Liver (tissue), 9 donors: ENCODE measurements around the gene CELSR1. TPM values are rescaled to one million over a fixed set of nuclear protein-coding genes. Genes with fewer than 3 reads are reported as not detected.

Source experiments
- DNase-seq: peaks from one replicate; pipeline ENCODE4 v3.0.0-alpha.2; 2017; ENCODE audit warnings: low spot score
- H3K27ac ChIP-seq, 2 donors: one replicate each; pipeline ENCODE4 v1.7.0; 2013; ENCODE audit warnings: inconsistent platforms in 2 of 2, low read length in 2 of 2, control low read depth in 1 of 2, low read depth in 1 of 2, mild to moderate bottlenecking in 1 of 2
- H3K27me3 ChIP-seq, 4 donors: one replicate each; pipeline versions ENCODE4 v1.6.1 to v1.7.0; 2013; ENCODE audit warnings: low read length in 3 of 4, inconsistent platforms in 1 of 4, mild to moderate bottlenecking in 1 of 4, moderate library complexity in 1 of 4; ENCODE audit not compliant: control insufficient read depth in 4 of 4, insufficient read depth in 4 of 4
- H3K36me3 ChIP-seq, 4 donors: one replicate each; pipeline versions ENCODE4 v1.6.1 to v1.7.0; 2013; ENCODE audit warnings: low read length in 3 of 4, mild to moderate bottlenecking in 3 of 4, low read depth in 1 of 4, moderate library complexity in 1 of 4; ENCODE audit not compliant: control insufficient read depth in 4 of 4, insufficient read depth in 3 of 4
- H3K4me1 ChIP-seq, 4 donors: one replicate each; pipeline versions ENCODE4 v1.6.1 to v1.7.0; 2013; ENCODE audit warnings: low read length in 3 of 4, mild to moderate bottlenecking in 3 of 4, moderate library complexity in 1 of 4; ENCODE audit not compliant: control insufficient read depth in 4 of 4, insufficient read depth in 4 of 4
- H3K4me3 ChIP-seq, 3 donors: one replicate each; pipeline versions ENCODE4 v1.6.1 to v1.7.0; 2013; ENCODE audit warnings: low read length in 3 of 3, control low read depth in 1 of 3, low read depth in 1 of 3, mild to moderate bottlenecking in 1 of 3
- H3K9ac ChIP-seq, 2 donors: one replicate each; pipeline ENCODE4 v1.7.0; 2013; ENCODE audit warnings: low read length in 2 of 2, mild to moderate bottlenecking in 2 of 2, moderate library complexity in 2 of 2, control low read depth in 1 of 2, low read depth in 1 of 2
- H3K9me3 ChIP-seq, 4 donors: one replicate each; pipeline versions ENCODE4 v1.6.1 to v1.7.0; 2013; ENCODE audit warnings: low read length in 3 of 4; ENCODE audit not compliant: control insufficient read depth in 4 of 4
- ATF3 ChIP-seq: IDR thresholded peaks from 2 replicates; pipeline ENCODE4 v1.6.1; 2016; ENCODE audit warnings: antibody characterized with exemption
- CTCF ChIP-seq: fragments of 150-350 bp; IDR thresholded peaks from 2 replicates; pipeline ENCODE4 v1.5.1; 2017; ENCODE audit warnings: improper control_type of control experiment, low read depth, low read length; ENCODE audit not compliant: missing input control
- EGR1 ChIP-seq, 2 donors: IDR thresholded peaks; 2 replicates each; pipeline ENCODE4 v1.6.1; 2016 to 2018; ENCODE audit warnings: antibody characterized with exemption in 2 of 2, low read depth in 2 of 2
- FOXA1 ChIP-seq: IDR thresholded peaks from 2 replicates; pipeline ENCODE4 v1.6.1; 2016; ENCODE audit warnings: antibody characterized with exemption
- FOXA2 ChIP-seq: IDR thresholded peaks from 2 replicates; pipeline ENCODE4 v1.6.1; 2016; ENCODE audit warnings: antibody characterized with exemption
- GABPA ChIP-seq, 2 donors: IDR thresholded peaks in 1 of 2; conservative IDR thresholded peaks in 1 of 2; 2 replicates each; pipeline ENCODE4 v1.6.1; 2016; ENCODE audit warnings: antibody characterized with exemption in 2 of 2, mild to moderate bottlenecking in 1 of 2, moderate library complexity in 1 of 2
- HNF4A ChIP-seq, 2 donors: conservative IDR thresholded peaks; 2 replicates each; pipeline ENCODE4 v1.6.1; 2016; ENCODE audit warnings: antibody characterized with exemption in 2 of 2, mild to moderate bottlenecking in 2 of 2
- HNF4G ChIP-seq: IDR thresholded peaks from 2 replicates; pipeline ENCODE4 v1.6.1; 2016; ENCODE audit warnings: antibody characterized with exemption
- JUND ChIP-seq, 2 donors: IDR thresholded peaks; 2 replicates each; pipeline ENCODE4 v1.6.1; 2016; ENCODE audit warnings: antibody characterized with exemption in 2 of 2
- MAX ChIP-seq: IDR thresholded peaks from 2 replicates; pipeline ENCODE4 v1.6.1; 2016; ENCODE audit warnings: antibody characterized with exemption
- RAD21 ChIP-seq, 2 donors: IDR thresholded peaks; 2 replicates each; pipeline ENCODE4 v1.6.1; 2016; ENCODE audit warnings: antibody characterized with exemption in 2 of 2, mild to moderate bottlenecking in 2 of 2
- REST ChIP-seq: IDR thresholded peaks from 2 replicates; pipeline ENCODE4 v1.6.1; 2016; ENCODE audit warnings: antibody characterized with exemption, mild to moderate bottlenecking
- RXRA ChIP-seq, 2 donors: IDR thresholded peaks; 2 replicates each; pipeline ENCODE4 v1.6.1; 2017 to 2018; ENCODE audit warnings: antibody characterized with exemption in 2 of 2, mild to moderate bottlenecking in 1 of 2
- SP1 ChIP-seq: IDR thresholded peaks from 2 replicates; pipeline ENCODE4 v1.6.1; 2018; ENCODE audit warnings: antibody characterized with exemption, mild to moderate bottlenecking
- TAF1 ChIP-seq: conservative IDR thresholded peaks from 2 replicates; pipeline ENCODE4 v1.6.1; 2016; ENCODE audit warnings: antibody characterized with exemption, mild to moderate bottlenecking
- YY1 ChIP-seq: IDR thresholded peaks from 2 replicates; pipeline ENCODE4 v1.6.1; 2016; ENCODE audit warnings: antibody characterized with exemption, mild to moderate bottlenecking
- ZBTB33 ChIP-seq: IDR thresholded peaks from 2 replicates; pipeline ENCODE4 v1.6.1; 2016; ENCODE audit warnings: antibody characterized with exemption
- WGBS: extraction: QIAGEN DNeasy Blood & Tissue Kit; methylation state at CpG from one replicate; pipeline ENCODE4 v1.1.7; 2013; 5-methylcytosine and 5-hydroxymethylcytosine counted together
- polyA plus RNA-seq, 2 donors: library from polyadenylated mRNA; stranded (reverse) in 1 of 2; unstranded in 1 of 2; fragments of 200-250 nt in 1 of 2; fragments of >200 nt in 1 of 2; fragmentation: Nextera tagmentation in 1 of 2; extraction: Ambion mirVana in 1 of 2; gene quantifications; one replicate each; pipeline versions ENCODE4 v1.2.1 to v1.2.3, GENCODE V29; 2013 to 2015
- total RNA-seq, 2 donors: library from RNA; depleted of rRNA; stranded (reverse); fragments of >200 nt; gene quantifications; one replicate each; pipeline ENCODE4 v1.2.3, GENCODE V29; 2014
- donor health status: healthy.
- donor health status: healthy.
- donor health status: healthy.
- donor health status: healthy.
- donor health status: healthy.

CELSR1 gene
- total and polyA plus RNA-seq, 4 donors, result 0.37 to 1.6 (median 1.3) TPM

- Histone ChIP-seq H3K27me3 (no peaks in the 10 kb centered on the region), H3K27ac (no peak overlapping the region), H3K4me3 (no peak overlapping the region), H3K9ac (no peak overlapping the region), H3K9me3 (no peaks in the 10 kb centered on the region), H3K36me3 (no peaks in the 10 kb centered on the region), H3K4me1 (no peaks in the 10 kb centered on the region)
- DNase-seq, result no peak
- no peak for TF ChIP-seq ATF3
- 70% methylated on average over 23 of the region's 23 CpGs for WGBS
Observed at GRCh38 chr22:46413725-46414379, 123.6 kb downstream of the CELSR1 start.

GRCh38 chr22:46411347-46411746 is 126.1 kb downstream of the CELSR1 start:
- Histone ChIP-seq H3K4me1 (no peaks in the 10 kb centered on the region), H3K27me3 (no peaks in the 10 kb centered on the region), H3K36me3 (no peaks in the 10 kb centered on the region), H3K9me3 (no peaks in the 10 kb centered on the region), H3K4me3 (no peak overlapping the region), H3K27ac (no peak overlapping the region), H3K9ac (no peak overlapping the region)
- TF ChIP-seq RAD21 (IDR thresholded peaks at IDR 0.05) (no peak), CTCF (no peak), MAX (no peak), HNF4G (no peak), SP1 (no peak), FOXA2 (no peak), RXRA (IDR thresholded peaks at IDR 0.05) (no peak), ATF3 (no peak), YY1 (no peak), EGR1 (IDR thresholded peaks at IDR 0.05; ENCODE audit: low read depth in 2 of 2) (no peak), REST (no peak), JUND (IDR thresholded peaks at IDR 0.05) (no peak), FOXA1 (no peak), ZBTB33 (no peak), HNF4A (conservative IDR thresholded peaks at IDR 0.05) (no peak), GABPA (IDR thresholded peaks at IDR 0.05 in 1 of 2, conservative IDR thresholded peaks at IDR 0.05 in 1 of 2) (no peak), TAF1 (no peak)
- no peak for DNase-seq
- 94% methylated on average over 13 of the region's 13 CpGs for WGBS
